A549 (cell line): ENCODE measurements around the gene CRYBG3.

Source experiments
- CHD4 ChIP-seq: fragments of 200-600 bp; sonication (generic); IDR thresholded peaks from 2 replicates; pipeline ENCODE4 v1.6.1; 2016; ENCODE audit warnings: antibody characterized with exemption, mild to moderate bottlenecking, borderline replicate concordance
- EP300 ChIP-seq, 2 experiments: fragments of >200 bp; sonication (Bioruptor Twin); formaldehyde crosslinking; IDR thresholded peaks; 2 replicates in 1 of 2; 3 replicates in 1 of 2; pipeline ENCODE4 v1.6.1; 2016 to 2017
- MYC ChIP-seq: IDR thresholded peaks from 2 replicates; pipeline ENCODE4 v1.6.1; 2012; ENCODE audit warnings: mild to moderate bottlenecking, inconsistent platforms, low read length, improper control_type of control experiment, borderline replicate concordance
- POLR2A ChIP-seq: IDR thresholded peaks from 2 replicates; pipeline ENCODE4 v1.6.1; 2012; ENCODE audit warnings: mild to moderate bottlenecking, low read length
- RCOR1 ChIP-seq: fragments of 150-350 bp; IDR thresholded peaks from 2 replicates; pipeline ENCODE4 v1.6.1; 2014; ENCODE audit warnings: antibody characterized with exemption, low read length, low read depth
- TF ChIP-seq, protein P1 (sequence below): fragments of >200 bp; sonication (Bioruptor Twin); formaldehyde crosslinking; IDR thresholded peaks from 3 replicates; pipeline ENCODE4 v1.5.1; 2016
- TF ChIP-seq, protein P2 (sequence below): IDR thresholded peaks from 2 replicates; pipeline ENCODE4 v1.6.1; 2012

DNA sequence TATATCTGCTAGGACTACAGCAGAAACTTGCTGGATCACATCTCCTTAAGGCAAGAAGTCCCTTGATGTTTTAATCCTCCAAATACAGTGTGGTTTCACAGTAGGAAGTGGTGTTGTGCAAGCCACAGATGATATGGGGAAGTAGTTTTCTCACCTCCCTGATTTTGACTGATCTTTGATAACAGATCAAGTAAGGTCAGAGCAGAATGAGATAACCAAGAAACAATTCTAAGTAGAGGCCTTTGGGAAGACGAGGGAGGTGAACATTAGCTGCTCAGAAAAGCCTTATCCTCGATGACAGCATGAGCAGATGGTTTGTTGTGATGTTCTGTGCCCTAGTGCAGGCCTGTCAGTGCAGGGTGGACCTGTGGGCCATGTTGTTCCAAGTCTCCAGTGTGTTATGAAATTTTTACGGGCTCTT, 89.1 kb downstream of the CRYBG3 start:
- TF ChIP-seq CHD4: no peak
- no peak for TF ChIP-seq POLR2A
- TF ChIP-seq, protein P1, sequence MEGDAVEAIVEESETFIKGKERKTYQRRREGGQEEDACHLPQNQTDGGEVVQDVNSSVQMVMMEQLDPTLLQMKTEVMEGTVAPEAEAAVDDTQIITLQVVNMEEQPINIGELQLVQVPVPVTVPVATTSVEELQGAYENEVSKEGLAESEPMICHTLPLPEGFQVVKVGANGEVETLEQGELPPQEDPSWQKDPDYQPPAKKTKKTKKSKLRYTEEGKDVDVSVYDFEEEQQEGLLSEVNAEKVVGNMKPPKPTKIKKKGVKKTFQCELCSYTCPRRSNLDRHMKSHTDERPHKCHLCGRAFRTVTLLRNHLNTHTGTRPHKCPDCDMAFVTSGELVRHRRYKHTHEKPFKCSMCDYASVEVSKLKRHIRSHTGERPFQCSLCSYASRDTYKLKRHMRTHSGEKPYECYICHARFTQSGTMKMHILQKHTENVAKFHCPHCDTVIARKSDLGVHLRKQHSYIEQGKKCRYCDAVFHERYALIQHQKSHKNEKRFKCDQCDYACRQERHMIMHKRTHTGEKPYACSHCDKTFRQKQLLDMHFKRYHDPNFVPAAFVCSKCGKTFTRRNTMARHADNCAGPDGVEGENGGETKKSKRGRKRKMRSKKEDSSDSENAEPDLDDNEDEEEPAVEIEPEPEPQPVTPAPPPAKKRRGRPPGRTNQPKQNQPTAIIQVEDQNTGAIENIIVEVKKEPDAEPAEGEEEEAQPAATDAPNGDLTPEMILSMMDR: no peak
- TF ChIP-seq EP300 (IDR thresholded peaks at IDR 0.05): no peak
- TF ChIP-seq MYC: no peak
- TF ChIP-seq, protein P2, sequence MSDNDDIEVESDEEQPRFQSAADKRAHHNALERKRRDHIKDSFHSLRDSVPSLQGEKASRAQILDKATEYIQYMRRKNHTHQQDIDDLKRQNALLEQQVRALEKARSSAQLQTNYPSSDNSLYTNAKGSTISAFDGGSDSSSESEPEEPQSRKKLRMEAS: no peak
- no peak for TF ChIP-seq RCOR1
